HG03139 (cell line): Measurements from ENCODE around the gene FAM217B.

Experiments
- ATAC-seq: cut with Tn5 transposase; IDR thresholded peaks from one replicate; pipeline ENCODE4 v1.9.1; 2021; ENCODE audit not compliant: unreplicated experiment

The FAM217B gene

GRCh38 chr20:59940129-59940955, at the start of gene FAM217B, which contains the start of gene PPP1R3D:
Gene FAM217B (plus strand): TSS chr20:59940389. CDS start chr20:59943944, 3,555 bp downstream.
Gene PPP1R3D (minus strand): TSS chr20:59940305. CDS start chr20:59939931, 374 bp downstream.
- peak; percentile 85 for ATAC-seq

GRCh38 chr20:59891581-59891980, 48.6 kb upstream of the FAM217B start:
- ATAC-seq: no peak

GRCh38 chr20:59895908-59896307, 44.3 kb upstream of the FAM217B start:
- no peak for ATAC-seq

- no peak for ATAC-seq
These were observed 37.7 kb upstream of the FAM217B start for GRCh38 chr20:59902470-59902869.

GRCh38 chr20:59903621-59904020, 36.6 kb upstream of the FAM217B start:
- no peak for ATAC-seq

GRCh38 chr20:59908855-59909254, 31.3 kb upstream of the FAM217B start:
- ATAC-seq: no peak

GRCh38 chr20:59911041-59911440, 29.1 kb upstream of the FAM217B start:
- ATAC-seq: no peak

GRCh38 chr20:59912609-59913008, 27.6 kb upstream of the FAM217B start:
- no peak for ATAC-seq

- no peak for ATAC-seq
These were observed 19.2 kb upstream of the FAM217B start for GRCh38 chr20:59920944-59921343.

- no peak for ATAC-seq
These were observed 16.7 kb upstream of the FAM217B start for GRCh38 chr20:59923514-59923913.

- no peak for ATAC-seq
These were observed 14.8 kb upstream of the FAM217B start for GRCh38 chr20:59925359-59925758.

- no peak for ATAC-seq
These were observed 14.3 kb upstream of the FAM217B start for GRCh38 chr20:59925899-59926298.

GRCh38 chr20:59931511-59932312, 8.5 kb upstream of the FAM217B start:
- ATAC-seq: no peak

GRCh38 chr20:59932616-59933295, 7.4 kb upstream of the FAM217B start:
- ATAC-seq: no peak

- ATAC-seq: peak; percentile 14
These were observed 6.8 kb upstream of the FAM217B start, which contains the start of gene SYCP2 for GRCh38 chr20:59933296-59933848. Gene SYCP2 (minus strand): TSS chr20:59933637. CDS start chr20:59922413, 11,224 bp downstream.

- ATAC-seq: peak; percentile 79
These were observed 6.2 kb upstream of the FAM217B start for GRCh38 chr20:59933849-59934585.

GRCh38 chr20:59935457-59936185, 4.6 kb upstream of the FAM217B start:
- no peak for ATAC-seq

GRCh38 chr20:59936409-59936808, 3.8 kb upstream of the FAM217B start:
- ATAC-seq: no peak

GRCh38 chr20:59937150-59937549, 3.0 kb upstream of the FAM217B start:
- no peak for ATAC-seq

- no peak for ATAC-seq
These were observed 2.0 kb upstream of the FAM217B start for GRCh38 chr20:59938221-59938620.
